GM18507 (cell line): ENCODE measurements around the gene AQP4.

Source experiments
- DNase-seq: peaks from one replicate; pipeline ENCODE4 v3.0.0; 2011; ENCODE audit warnings: low read depth; ENCODE audit not compliant: insufficient read length; ENCODE audit errors: extremely low spot score
- FAIRE-seq: peaks from 2 replicates; lab custom pipeline; 2011; peaks lifted over from hg19 to GRCh38; lab: Jason Lieb, UNC

Gene AQP4

GRCh38 chr18:26865557-26865956 is at the start of gene AQP4:
Gene AQP4 (minus strand): TSS chr18:26865707. CDS start chr18:26865689, 18 bp downstream.
- DNase-seq (no peak), FAIRE-seq (no peak)

- FAIRE-seq (no peak), DNase-seq (no peak)
These were observed 46.3 kb upstream of the AQP4 start for GRCh38 chr18:26911840-26912239.

- DNase-seq (no peak), FAIRE-seq (no peak)
These were observed 44.2 kb upstream of the AQP4 start for GRCh38 chr18:26909599-26910290.

- no peak for DNase-seq
- no peak for FAIRE-seq
These were observed 43.4 kb upstream of the AQP4 start for GRCh38 chr18:26908906-26909305.

GRCh38 chr18:26902291-26902690 is 36.8 kb upstream of the AQP4 start:
- DNase-seq, result no peak
- no peak for FAIRE-seq

- FAIRE-seq, result no peak
- no peak for DNase-seq
These were observed 35.5 kb upstream of the AQP4 start for GRCh38 chr18:26901020-26901419.

GRCh38 chr18:26894426-26894825 is 28.9 kb upstream of the AQP4 start:
- no peak for DNase-seq
- no peak for FAIRE-seq

- DNase-seq (no peak), FAIRE-seq (no peak)
These were observed 28.5 kb upstream of the AQP4 start for GRCh38 chr18:26893996-26894395.

- no peak for FAIRE-seq
- DNase-seq, result no peak
These were observed 22.8 kb upstream of the AQP4 start for GRCh38 chr18:26888259-26888658.

- FAIRE-seq, result no peak
- DNase-seq, result no peak
These were observed 9.6 kb upstream of the AQP4 start for GRCh38 chr18:26875040-26875654.

GRCh38 chr18:26874283-26874682 is 8.8 kb upstream of the AQP4 start:
- no peak for FAIRE-seq
- no peak for DNase-seq

- DNase-seq, result no peak
- FAIRE-seq, result no peak
These were observed 4.1 kb upstream of the AQP4 start for GRCh38 chr18:26869640-26870039.

- DNase-seq (no peak), FAIRE-seq (no peak)
These were observed 3.6 kb upstream of the AQP4 start for GRCh38 chr18:26868968-26869586.

- DNase-seq (no peak), FAIRE-seq (no peak)
These were observed 2.0 kb upstream of the AQP4 start for GRCh38 chr18:26867471-26867870.

GRCh38 chr18:26864658-26865057 is 849 bp downstream of the AQP4 start:
- DNase-seq (no peak), FAIRE-seq (no peak)

GRCh38 chr18:26863921-26864497 is 1.5 kb downstream of the AQP4 start:
- FAIRE-seq, result no peak
- no peak for DNase-seq

- no peak for FAIRE-seq
These were observed 2.2 kb downstream of the AQP4 start for GRCh38 chr18:26863122-26863879.

GRCh38 chr18:26862084-26862483 is 3.4 kb downstream of the AQP4 start:
- FAIRE-seq (no peak), DNase-seq (no peak)

More at GRCh38 chr18:26863122-26863879, 2.2 kb downstream of the AQP4 start:
- no peak for DNase-seq

- no peak for DNase-seq
- FAIRE-seq, result no peak
These were observed 11.1 kb downstream of the AQP4 start for GRCh38 chr18:26854292-26854881.

GRCh38 chr18:26853401-26853800 is 12.1 kb downstream of the AQP4 start:
- FAIRE-seq, result no peak
- no peak for DNase-seq
